H9 (cell line): ENCODE data around the gene AIFM1. TPM values are rescaled to one million over a fixed set of nuclear protein-coding genes. Genes with fewer than 3 reads are reported as not detected.

ENCODE experiments used
- DNase-seq: peaks from one replicate; pipeline ENCODE4 v3.0.0-alpha.2; 2017
- H2AFZ ChIP-seq: one replicate; pipeline ENCODE4 v1.6.1; 2013; ENCODE audit warnings: mild to moderate bottlenecking, low read length, control low read depth, moderate library complexity
- H2AK5ac ChIP-seq: 2 replicates; pipeline ENCODE4 v1.6.1; 2013; ENCODE audit warnings: low read length, control low read depth, mixed read lengths; ENCODE audit not compliant: insufficient read length
- H2BK120ac ChIP-seq: one replicate; pipeline ENCODE4 v1.6.1; 2013; ENCODE audit warnings: low read depth, mild to moderate bottlenecking, low read length, control low read depth, inconsistent platforms; ENCODE audit not compliant: poor library complexity, severe bottlenecking
- H2BK12ac ChIP-seq: 2 replicates; pipeline ENCODE4 v1.6.1; 2013; ENCODE audit warnings: low read length, control low read depth, mixed read lengths, low read depth; ENCODE audit not compliant: insufficient read length
- H2BK15ac ChIP-seq: 2 replicates; pipeline ENCODE4 v1.6.1; 2013; ENCODE audit warnings: low read depth, low read length, control low read depth
- H2BK20ac ChIP-seq: one replicate; pipeline ENCODE4 v1.6.1; 2013; ENCODE audit warnings: low read depth, mild to moderate bottlenecking, low read length, control low read depth, inconsistent platforms; ENCODE audit not compliant: poor library complexity, severe bottlenecking
- H2BK5ac ChIP-seq: 2 replicates; pipeline ENCODE4 v1.6.1; 2013; ENCODE audit warnings: low read length, control low read depth, mixed read lengths; ENCODE audit not compliant: insufficient read length
- H3K14ac ChIP-seq: 2 replicates; pipeline ENCODE4 v1.6.1; 2013; ENCODE audit warnings: low read length, control low read depth; ENCODE audit not compliant: insufficient read depth
- H3K18ac ChIP-seq: 2 replicates; pipeline ENCODE4 v1.6.1; 2013; ENCODE audit warnings: low read depth, mild to moderate bottlenecking, mixed read lengths, low read length, control low read depth; ENCODE audit not compliant: insufficient read length
- H3K23ac ChIP-seq: 2 replicates; pipeline ENCODE4 v1.6.1; 2013; ENCODE audit warnings: low read length, control low read depth, mixed read lengths, low read depth; ENCODE audit not compliant: insufficient read length
- H3K23me2 ChIP-seq: 2 replicates; pipeline ENCODE4 v1.6.1; 2013; ENCODE audit warnings: low read depth, mild to moderate bottlenecking, mixed read lengths, low read length, control low read depth; ENCODE audit not compliant: insufficient read length, poor library complexity, severe bottlenecking
- H3K27ac ChIP-seq: 2 replicates; pipeline ENCODE4 v1.5.1; 2013; ENCODE audit warnings: low read length, control low read depth, mixed read lengths, low read depth; ENCODE audit not compliant: insufficient read length
- H3K27me3 ChIP-seq: 2 replicates; pipeline ENCODE4 v1.6.1; 2013; ENCODE audit warnings: low read length, control low read depth, inconsistent platforms; ENCODE audit not compliant: insufficient read depth
- H3K4ac ChIP-seq: 2 replicates; pipeline ENCODE4 v1.6.1; 2013; ENCODE audit warnings: low read depth, mild to moderate bottlenecking, control low read depth, inconsistent platforms, low read length, moderate library complexity
- H3K4me1 ChIP-seq: 2 replicates; pipeline ENCODE4 v1.6.1; 2013; ENCODE audit warnings: low read length, control low read depth, inconsistent platforms; ENCODE audit not compliant: insufficient read depth
- H3K4me2 ChIP-seq: 2 replicates; pipeline ENCODE4 v1.6.1; 2013; ENCODE audit warnings: low read length, control low read depth, mixed read lengths; ENCODE audit not compliant: insufficient read length, insufficient read depth
- H3K56ac ChIP-seq: 2 replicates; pipeline ENCODE4 v1.6.1; 2013; ENCODE audit warnings: low read depth, mild to moderate bottlenecking, mixed read lengths, low read length, control low read depth; ENCODE audit not compliant: insufficient read length
- H3K79me1 ChIP-seq: 2 replicates; pipeline ENCODE4 v1.6.1; 2013; ENCODE audit warnings: low read depth, mild to moderate bottlenecking, moderate library complexity, low read length, control low read depth, inconsistent platforms; ENCODE audit not compliant: insufficient read depth, poor library complexity, severe bottlenecking
- H3K79me2 ChIP-seq: 2 replicates; pipeline ENCODE4 v1.6.1; 2013; ENCODE audit warnings: low read length, control low read depth, inconsistent platforms; ENCODE audit not compliant: insufficient read depth
- H3K9ac ChIP-seq: 2 replicates; pipeline ENCODE4 v1.6.1; 2013; ENCODE audit warnings: low read length, control low read depth, mixed read lengths; ENCODE audit not compliant: insufficient read length; ENCODE audit errors: extremely low read depth
- H3K9me3 ChIP-seq: one replicate; pipeline ENCODE4 v1.6.1; 2013; ENCODE audit warnings: low read depth, low read length, inconsistent platforms; ENCODE audit not compliant: control insufficient read depth
- H3T11ph ChIP-seq: one replicate; pipeline ENCODE4 v1.6.1; 2013; ENCODE audit warnings: mild to moderate bottlenecking, low read length, control low read depth, inconsistent platforms
- H4K20me1 ChIP-seq: one replicate; pipeline ENCODE4 v1.6.1; 2013; ENCODE audit not compliant: control insufficient read depth, insufficient read length, insufficient read depth
- H4K5ac ChIP-seq: 2 replicates; pipeline ENCODE4 v1.6.1; 2013; ENCODE audit warnings: low read depth, mild to moderate bottlenecking, mixed read lengths, low read length, control low read depth; ENCODE audit not compliant: insufficient read length
- H4K8ac ChIP-seq: replicated peaks from 2 replicates; pipeline ENCODE4 v1.6.1; 2013; ENCODE audit warnings: low read length, control low read depth, mixed read lengths, low read depth; ENCODE audit not compliant: insufficient read length
- H4K91ac ChIP-seq: 2 replicates; pipeline ENCODE4 v1.6.1; 2013; ENCODE audit warnings: low read depth, mild to moderate bottlenecking, moderate library complexity, mixed read lengths, low read length, control low read depth; ENCODE audit not compliant: insufficient read length
- H3K27ac Mint-ChIP-seq, 3 experiments: 2 replicates in 2 of 3; 3 replicates in 1 of 3; pipeline ENCODE4 v1.8.0; 2020 to 2021; ENCODE audit warnings: mixed read lengths in 3 of 3, mild to moderate bottlenecking in 1 of 3, moderate library complexity in 1 of 3
- H3K27me3 Mint-ChIP-seq: 2 replicates; pipeline ENCODE4 v1.8.0; 2021; ENCODE audit warnings: low read depth, mild to moderate bottlenecking, moderate library complexity, mixed read lengths
- H3K36me3 Mint-ChIP-seq, 3 experiments: 2 replicates in 2 of 3; 3 replicates in 1 of 3; pipeline ENCODE4 v1.8.0; 2020 to 2021; ENCODE audit warnings: low read depth in 3 of 3, mixed read lengths in 3 of 3; ENCODE audit not compliant: insufficient read depth in 1 of 3
- H3K4me1 Mint-ChIP-seq, 2 experiments: 2 replicates each; pipeline ENCODE4 v1.8.0; 2020; ENCODE audit warnings: mixed read lengths in 2 of 2
- H3K4me3 Mint-ChIP-seq, 2 experiments: 2 replicates in 1 of 2; 3 replicates in 1 of 2; pipeline ENCODE4 v1.8.0; 2020 to 2021; ENCODE audit warnings: mild to moderate bottlenecking in 2 of 2, mixed read lengths in 2 of 2, moderate library complexity in 1 of 2
- H3K9me3 Mint-ChIP-seq, 2 experiments: 2 replicates in 1 of 2; 3 replicates in 1 of 2; pipeline ENCODE4 v1.8.0; 2020; ENCODE audit warnings: mild to moderate bottlenecking in 2 of 2, mixed read lengths in 2 of 2, moderate library complexity in 1 of 2
- WGBS: extraction: QIAGEN DNeasy Blood & Tissue Kit; methylation state at CpG from one replicate; pipeline ENCODE4 v1.1.7; 2013; ENCODE audit warnings: missing lambda C conversion rate, low lambda C conversion rate, mixed read lengths; ENCODE audit not compliant: insufficient read length; ENCODE audit errors: extremely low coverage; 5-methylcytosine and 5-hydroxymethylcytosine counted together
- total RNA-seq: library from RNA; stranded (reverse); gene quantifications from 2 replicates; pipeline ENCODE4 v1.2.1, GENCODE V29; 2021
- TF ChIP-seq, protein P1 (sequence below): fragments of 200-600 bp; sonication (generic); conservative IDR thresholded peaks from 3 replicates; pipeline ENCODE4 v1.8.0; 2021; ENCODE audit warnings: antibody characterized with exemption, mild to moderate bottlenecking

Gene AIFM1
- total RNA-seq, 1 experiment from 2014 or later = 43.7 TPM

DNA sequence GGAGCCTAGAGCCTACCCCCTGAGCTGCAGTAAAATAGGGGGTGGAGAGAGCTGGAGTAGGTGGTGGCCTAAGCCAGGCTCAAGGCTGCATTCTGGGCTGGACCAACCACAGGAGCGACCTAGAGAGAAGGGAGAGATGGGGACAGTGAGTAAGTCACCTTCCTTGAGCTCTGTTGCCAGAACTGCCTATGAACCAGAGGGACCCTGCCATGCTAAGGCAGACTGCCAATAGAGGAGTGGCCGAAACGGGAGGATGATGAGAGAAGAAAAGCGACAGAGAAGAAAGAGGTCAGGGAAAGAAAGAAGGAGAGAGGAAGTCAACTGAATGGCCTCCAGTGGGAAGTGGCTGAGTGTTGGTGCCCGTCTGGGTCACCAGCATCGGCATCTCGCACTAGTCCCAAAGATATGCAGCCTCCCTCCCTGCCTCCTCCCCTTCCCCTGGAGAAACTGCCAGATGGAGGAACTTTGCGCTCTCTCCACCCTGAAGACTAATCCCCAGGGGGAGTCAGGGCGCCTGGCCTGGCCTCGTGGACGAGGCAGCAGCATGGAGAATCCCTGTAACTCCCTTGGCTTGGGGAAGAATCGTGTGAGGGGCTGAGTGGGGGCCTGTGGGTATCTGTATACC is 84.1 kb downstream of the AIFM1 start:
- no peak overlapping the region for H3K18ac ChIP-seq
- no peak overlapping the region for H2BK5ac ChIP-seq
- Mint-ChIP-seq H3K27me3 (peaks cover 8% of the 10 kb centered on the region), H3K4me3 (no peak overlapping the region; a peak in 1 of 5 replicates), H3K9me3 (peaks cover 0 to 79% of the 10 kb centered on the region in 2 experiments; a peak in 3 of 5 replicates), H3K4me1 (peaks cover 10 to 42% of the 10 kb centered on the region in 2 experiments), H3K27ac (no peak overlapping the region), H3K36me3 (peaks cover 0 to 2% (median 0%) of the 10 kb centered on the region in 3 experiments; a peak in 1 of 7 replicates)
- H3K14ac ChIP-seq = no peak overlapping the region
- no peak overlapping the region for H2BK12ac ChIP-seq
- H3K4me1 ChIP-seq = 0 out of 2 replicates have a peak, but pooled peaks cover 3% of the 10 kb centered on the region
- H2BK120ac ChIP-seq = no peak overlapping the region
- no peak for DNase-seq
- H3K23me2 ChIP-seq = no peaks in the 10 kb centered on the region
- no peak overlapping the region for H2BK15ac ChIP-seq
- no peak overlapping the region for H3K4me2 ChIP-seq
- no peak overlapping the region for H4K91ac ChIP-seq
- no peak overlapping the region for H3K4ac ChIP-seq
- H4K5ac ChIP-seq = no peak overlapping the region
- H3K23ac ChIP-seq = no peak overlapping the region
- H4K20me1 ChIP-seq = no peaks in the 10 kb centered on the region
- H3K79me1 ChIP-seq = no peaks in the 10 kb centered on the region
- H3K79me2 ChIP-seq = no peaks in the 10 kb centered on the region
- TF ChIP-seq, protein P1, sequence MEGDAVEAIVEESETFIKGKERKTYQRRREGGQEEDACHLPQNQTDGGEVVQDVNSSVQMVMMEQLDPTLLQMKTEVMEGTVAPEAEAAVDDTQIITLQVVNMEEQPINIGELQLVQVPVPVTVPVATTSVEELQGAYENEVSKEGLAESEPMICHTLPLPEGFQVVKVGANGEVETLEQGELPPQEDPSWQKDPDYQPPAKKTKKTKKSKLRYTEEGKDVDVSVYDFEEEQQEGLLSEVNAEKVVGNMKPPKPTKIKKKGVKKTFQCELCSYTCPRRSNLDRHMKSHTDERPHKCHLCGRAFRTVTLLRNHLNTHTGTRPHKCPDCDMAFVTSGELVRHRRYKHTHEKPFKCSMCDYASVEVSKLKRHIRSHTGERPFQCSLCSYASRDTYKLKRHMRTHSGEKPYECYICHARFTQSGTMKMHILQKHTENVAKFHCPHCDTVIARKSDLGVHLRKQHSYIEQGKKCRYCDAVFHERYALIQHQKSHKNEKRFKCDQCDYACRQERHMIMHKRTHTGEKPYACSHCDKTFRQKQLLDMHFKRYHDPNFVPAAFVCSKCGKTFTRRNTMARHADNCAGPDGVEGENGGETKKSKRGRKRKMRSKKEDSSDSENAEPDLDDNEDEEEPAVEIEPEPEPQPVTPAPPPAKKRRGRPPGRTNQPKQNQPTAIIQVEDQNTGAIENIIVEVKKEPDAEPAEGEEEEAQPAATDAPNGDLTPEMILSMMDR = no peak
- no peaks in the 10 kb centered on the region for H3K9me3 ChIP-seq
- H3K56ac ChIP-seq = no peak overlapping the region
- H3K9ac ChIP-seq = no peak overlapping the region
- no peak overlapping the region for H2AFZ ChIP-seq
- no peak overlapping the region for H4K8ac ChIP-seq
- WGBS = no CpG with 5 or more reads among the region's 12 CpGs
- H3T11ph ChIP-seq = no peak overlapping the region
- no peaks in the 10 kb centered on the region for H3K27me3 ChIP-seq
- H2AK5ac ChIP-seq = no peak overlapping the region
- H3K27ac ChIP-seq = no peak overlapping the region
- H2BK20ac ChIP-seq = no peak overlapping the region
